RWPE1 (cell line): Measurements from ENCODE around the gene KREMEN2.
"Not testable (repeated sequence)": the region's sequence is repeated elsewhere in the genome, so short reads cannot be mapped to it uniquely, and the experiment has no call there.

Experiments
- CTCF ChIA-PET: fragments of 350-600 bp; sonication (Branson Sonifier 250); formaldehyde crosslinking; extraction: SDS; loops from one replicate; lab custom pipeline; 2021; lab: Yijun Ruan, JAX
- POLR2A ChIA-PET: fragments of 400-600 bp; formaldehyde crosslinking; extraction: SDS; loops from one replicate; lab custom pipeline; 2020; ENCODE audit warnings: antibody characterized with exemption; ENCODE audit not compliant: low non-redundant PET; lab: Yijun Ruan, JAX
- DNase-seq: peaks from one replicate; pipeline ENCODE4 v3.0.0; 2012; ENCODE audit warnings: low spot score
- H3K27ac ChIP-seq: fragments of 450-650 bp; 2 replicates; pipeline ENCODE4 v1.5.1; 2017
- TF ChIP-seq, protein P1 (sequence below): fragments of 450-650 bp; conservative IDR thresholded peaks from 2 replicates; pipeline ENCODE4 v1.5.1; 2017; ENCODE audit warnings: low read depth, mild to moderate bottlenecking

The KREMEN2 gene

DNA sequence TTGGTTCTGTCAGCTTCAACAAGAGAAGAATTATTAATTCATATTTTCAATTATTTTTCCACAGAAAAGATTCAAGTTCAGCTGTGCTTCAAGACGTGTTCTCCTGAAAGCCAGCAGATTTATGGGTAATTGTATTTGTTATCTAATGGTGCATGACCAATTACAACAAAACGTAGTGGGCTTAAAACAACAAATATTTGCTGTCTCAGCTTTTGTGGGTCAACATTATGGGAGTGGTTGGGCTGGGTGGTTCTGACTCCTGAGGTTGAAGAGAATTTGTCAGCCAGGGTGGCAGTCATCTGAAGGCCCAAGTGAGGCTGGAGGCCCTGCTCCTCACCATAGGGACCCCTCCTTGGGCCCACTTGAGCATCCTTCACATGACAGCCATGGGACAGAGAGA is 24.1 kb upstream of the KREMEN2 start:
- TF ChIP-seq, protein P1, sequence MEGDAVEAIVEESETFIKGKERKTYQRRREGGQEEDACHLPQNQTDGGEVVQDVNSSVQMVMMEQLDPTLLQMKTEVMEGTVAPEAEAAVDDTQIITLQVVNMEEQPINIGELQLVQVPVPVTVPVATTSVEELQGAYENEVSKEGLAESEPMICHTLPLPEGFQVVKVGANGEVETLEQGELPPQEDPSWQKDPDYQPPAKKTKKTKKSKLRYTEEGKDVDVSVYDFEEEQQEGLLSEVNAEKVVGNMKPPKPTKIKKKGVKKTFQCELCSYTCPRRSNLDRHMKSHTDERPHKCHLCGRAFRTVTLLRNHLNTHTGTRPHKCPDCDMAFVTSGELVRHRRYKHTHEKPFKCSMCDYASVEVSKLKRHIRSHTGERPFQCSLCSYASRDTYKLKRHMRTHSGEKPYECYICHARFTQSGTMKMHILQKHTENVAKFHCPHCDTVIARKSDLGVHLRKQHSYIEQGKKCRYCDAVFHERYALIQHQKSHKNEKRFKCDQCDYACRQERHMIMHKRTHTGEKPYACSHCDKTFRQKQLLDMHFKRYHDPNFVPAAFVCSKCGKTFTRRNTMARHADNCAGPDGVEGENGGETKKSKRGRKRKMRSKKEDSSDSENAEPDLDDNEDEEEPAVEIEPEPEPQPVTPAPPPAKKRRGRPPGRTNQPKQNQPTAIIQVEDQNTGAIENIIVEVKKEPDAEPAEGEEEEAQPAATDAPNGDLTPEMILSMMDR = no peak
- POLR2A ChIA-PET = no interaction called here
- DNase-seq = no peak
- H3K27ac ChIP-seq = no peak overlapping the region
- CTCF ChIA-PET = interaction anchor here (0.9 to 2.0 kb wide), 2 partner anchors 13 to 50 kb away, joined by 4 to 7 read pairs; no protein-coding TSS in a partner anchor

DNA sequence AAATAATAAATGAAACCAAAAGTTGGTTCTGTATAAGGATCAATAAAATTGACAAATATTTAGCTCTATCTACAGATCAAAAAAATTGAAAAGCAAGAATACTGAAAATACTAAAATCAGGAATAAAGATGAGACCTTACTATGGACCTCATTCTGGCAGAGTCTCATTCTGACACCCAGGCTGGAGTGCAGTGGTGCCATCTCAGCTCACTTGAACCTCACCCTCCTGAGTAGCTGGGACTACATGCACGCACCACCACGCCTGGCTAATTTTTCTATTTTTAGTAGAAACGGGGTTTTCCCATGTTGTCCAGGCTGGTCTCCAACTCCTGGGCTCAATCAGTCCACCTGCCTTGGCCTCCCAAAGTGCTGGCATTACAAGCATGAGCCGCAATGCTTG is 22.0 kb upstream of the KREMEN2 start:
- ChIA-PET CTCF (interaction anchor here (0.8 to 3.2 kb wide), 2 partner anchors 10 to 15 kb away, joined by 4 to 13 read pairs; no protein-coding TSS in a partner anchor), POLR2A (no interaction called here)
- TF ChIP-seq, protein P1 = no peak
- no peak overlapping the region for H3K27ac ChIP-seq
- DNase-seq = no peak

DNA sequence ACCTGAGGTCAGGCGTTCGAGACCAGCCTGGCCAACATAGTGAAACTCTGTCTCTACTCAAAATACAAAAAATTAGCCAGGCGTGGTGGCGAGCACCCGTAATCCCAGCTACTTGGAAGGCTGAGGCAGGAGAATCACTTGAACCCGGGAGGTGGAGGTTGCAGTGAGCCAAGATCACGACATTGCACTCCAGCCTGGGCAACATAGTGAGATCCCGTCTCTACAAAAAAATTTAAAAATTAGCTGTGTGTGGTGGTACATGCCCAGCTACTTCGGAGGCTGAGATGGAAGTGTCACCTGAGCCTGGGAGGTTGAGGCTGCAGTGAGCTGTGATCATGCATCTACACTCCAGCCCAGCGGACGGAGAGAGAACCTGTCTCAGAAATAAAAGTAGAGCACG is 20.4 kb upstream of the KREMEN2 start:
- CTCF ChIA-PET = interaction anchor here (0.6 to 3.2 kb wide), 2 partner anchors 17 to 68 kb away, joined by 4 to 13 read pairs; no protein-coding TSS in a partner anchor
- DNase-seq, H3K27ac ChIP-seq, POLR2A ChIA-PET: not testable (repeated sequence)

DNA sequence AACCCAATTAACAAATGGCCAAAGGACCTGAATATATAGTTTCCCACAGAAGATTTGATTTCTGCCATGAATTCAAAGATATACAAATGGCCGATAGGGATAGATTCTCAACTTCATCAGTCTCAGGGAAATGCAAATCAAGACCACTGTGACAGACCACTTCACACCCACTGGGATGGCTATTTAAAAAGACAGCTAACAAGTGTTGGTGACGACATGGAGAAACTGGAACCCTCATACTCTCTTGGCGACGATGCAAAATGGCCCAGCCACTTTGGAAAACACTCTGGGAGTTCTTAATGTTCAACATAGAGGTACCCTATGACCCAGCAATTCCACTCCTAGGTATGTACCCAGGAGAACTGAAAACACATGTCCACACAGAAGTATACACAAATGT is 17.4 kb upstream of the KREMEN2 start:
- H3K27ac ChIP-seq = no peak overlapping the region
- TF ChIP-seq, protein P1 = no peak
- CTCF ChIA-PET = interaction anchor here (0.5 kb wide), 1 partner anchor 8 kb away, joined by 4 read pairs; no protein-coding TSS in a partner anchor
- POLR2A ChIA-PET = no interaction called here
- DNase-seq = no peak

DNA sequence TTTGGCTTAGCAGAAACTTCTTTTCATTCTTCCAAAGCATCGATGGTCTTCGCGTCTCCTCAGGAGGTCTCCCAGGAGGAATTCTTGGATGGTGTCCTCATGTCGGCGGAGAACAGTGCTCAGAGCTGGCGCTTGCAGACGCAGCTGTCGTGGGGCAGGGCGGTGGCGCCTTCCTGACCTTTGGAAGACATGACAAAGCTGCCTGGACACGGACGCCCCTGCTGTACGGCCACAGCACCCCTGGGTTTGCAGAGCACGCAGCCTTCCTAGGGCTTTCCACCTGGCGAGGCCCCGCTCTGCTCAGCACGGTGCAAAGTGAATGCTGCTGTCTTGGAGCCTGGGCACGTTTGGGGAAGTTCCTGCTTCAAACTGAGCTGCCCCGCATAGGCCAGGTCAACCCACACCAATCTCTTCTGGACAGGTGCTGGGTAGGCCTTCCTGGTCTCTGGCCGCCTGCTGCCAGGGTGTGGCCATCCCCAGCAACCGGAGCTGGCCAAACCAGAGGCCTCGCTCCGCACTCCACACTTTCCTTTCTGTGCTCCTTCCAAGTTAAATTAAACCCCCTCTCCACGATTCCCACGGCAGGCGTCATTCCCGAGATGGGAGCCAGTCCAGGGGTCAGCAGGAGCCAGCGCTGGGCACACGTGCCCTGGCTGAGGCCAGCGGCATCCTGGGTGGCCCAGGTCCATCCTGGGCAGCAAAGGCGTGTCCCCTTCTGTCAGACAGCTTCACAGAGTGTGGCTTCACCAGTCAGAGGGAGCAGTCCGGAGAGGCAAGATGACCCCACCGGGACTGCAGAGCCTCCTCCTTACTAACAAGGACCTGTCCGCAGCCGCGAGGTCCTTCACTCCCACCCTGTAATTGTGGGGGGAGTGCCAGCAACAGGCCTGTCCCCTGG is 15.0 kb upstream of the KREMEN2 start:
- TF ChIP-seq, protein P1 = no peak
- no peak for DNase-seq
- H3K27ac ChIP-seq = no peak overlapping the region; the same call in 1 of the 2 replicates
- CTCF ChIA-PET = interaction anchor here (0.9 to 3.2 kb wide), 2 partner anchors 22 to 35 kb away, joined by 3 to 11 read pairs; no protein-coding TSS in a partner anchor
- POLR2A ChIA-PET = no interaction called here

DNA sequence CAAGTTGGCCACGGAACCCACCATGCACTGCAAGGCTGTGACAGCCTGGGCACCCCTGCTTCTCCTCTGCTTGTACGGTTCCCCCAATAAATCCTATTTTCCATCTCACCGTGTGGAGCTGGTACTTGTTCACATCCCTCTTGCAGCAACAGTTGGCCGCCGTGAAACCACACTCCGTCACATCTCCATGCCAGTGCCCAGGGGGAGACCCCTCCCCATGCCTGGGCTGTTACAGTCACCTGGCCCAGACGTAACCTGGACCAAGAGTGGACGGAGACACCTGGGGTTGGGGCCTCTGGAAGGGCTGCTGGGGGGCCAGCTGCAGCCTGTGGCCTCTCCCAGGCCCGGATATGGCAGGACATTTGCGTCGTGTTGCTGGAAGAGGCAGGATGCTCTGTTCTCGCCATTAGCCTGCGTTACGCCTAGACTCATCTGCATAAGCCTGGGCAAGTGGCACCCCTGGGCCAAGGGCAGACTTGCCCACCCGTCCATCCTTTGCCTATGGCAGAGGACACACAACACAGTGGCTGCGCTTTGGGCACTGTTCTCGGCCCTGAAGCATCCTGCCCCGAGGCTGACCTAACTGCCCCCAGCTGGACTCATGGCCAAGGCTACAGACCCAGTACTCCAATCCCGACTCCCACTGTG is 14.2 kb upstream of the KREMEN2 start:
- TF ChIP-seq, protein P1 = no peak
- ChIA-PET CTCF (interaction anchor here (3.2 kb wide), 1 partner anchor 23 kb away, joined by 11 read pairs; no protein-coding TSS in a partner anchor), POLR2A (no interaction called here)
- DNase-seq = no peak
- H3K27ac ChIP-seq = no peak overlapping the region
